IMR-90 (cell line): ENCODE measurements around the gene ADPGK.

ENCODE experiments used
- BHLHE40 ChIP-seq: fragments of 150-350 bp; IDR thresholded peaks from 2 replicates; pipeline ENCODE4 v1.6.1; 2016; ENCODE audit warnings: mild to moderate bottlenecking, low read depth, low read length
- CEBPB ChIP-seq: IDR thresholded peaks from 2 replicates; pipeline ENCODE4 v1.6.1; 2012; ENCODE audit warnings: low read depth, low read length, improper control_type of control experiment
- MAFK ChIP-seq: IDR thresholded peaks from 2 replicates; pipeline ENCODE4 v1.6.1; 2012; ENCODE audit warnings: low read depth, low read length, improper control_type of control experiment
- MXI1 ChIP-seq: IDR thresholded peaks from 2 replicates; pipeline ENCODE4 v1.6.1; 2012; ENCODE audit warnings: low read depth, mild to moderate bottlenecking, low read length, moderate library complexity, borderline replicate concordance
- POLR2A ChIP-seq: IDR thresholded peaks from 2 replicates; pipeline ENCODE4 v1.6.1; 2012; ENCODE audit warnings: mild to moderate bottlenecking, low read depth, low read length
- RAD21 ChIP-seq: IDR thresholded peaks from 2 replicates; pipeline ENCODE4 v1.6.1; 2012; ENCODE audit warnings: low read length, improper control_type of control experiment
- RCOR1 ChIP-seq: IDR thresholded peaks from 2 replicates; pipeline ENCODE4 v1.6.1; 2012; ENCODE audit warnings: mild to moderate bottlenecking, low read length, improper control_type of control experiment; ENCODE audit not compliant: insufficient replicate concordance
- SMC3 ChIP-seq: fragments of 150-350 bp; IDR thresholded peaks from 2 replicates; pipeline ENCODE4 v1.6.1; 2016; ENCODE audit warnings: low read depth, mild to moderate bottlenecking, antibody characterized with exemption, low read length, moderate library complexity
- TF ChIP-seq, protein P1 (sequence below): conservative IDR thresholded peaks from 2 replicates; pipeline ENCODE4 v1.5.1; 2012; ENCODE audit warnings: mild to moderate bottlenecking, low read depth, low read length, improper control_type of control experiment

DNA sequence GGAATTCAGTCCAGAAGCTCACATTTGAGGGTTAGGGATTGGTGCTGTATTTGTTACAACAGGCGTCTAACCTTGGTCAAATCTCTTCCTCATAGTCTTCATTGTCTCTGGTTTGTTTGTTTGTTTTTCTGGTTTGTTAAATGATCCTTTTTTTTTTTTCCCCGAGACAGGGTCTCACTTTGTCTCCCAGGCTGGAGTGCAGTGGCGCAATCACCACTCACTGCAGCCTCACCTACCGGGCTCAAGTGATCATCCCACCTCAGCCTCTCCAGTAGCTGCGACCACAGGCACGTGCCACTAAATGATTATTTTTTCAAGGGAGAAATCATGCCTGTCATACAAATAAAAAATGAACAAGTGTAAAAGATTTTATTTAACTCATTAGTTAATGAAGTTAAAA is 14.3 kb upstream of the ADPGK start:
- TF ChIP-seq POLR2A (no peak), MXI1 (no peak), RAD21 (no peak), BHLHE40 (no peak), MAFK (no peak), RCOR1 (no peak), CEBPB (peak; percentile 36; the same call in 1 of the 2 replicates), SMC3 (no peak)
- TF ChIP-seq, protein P1, sequence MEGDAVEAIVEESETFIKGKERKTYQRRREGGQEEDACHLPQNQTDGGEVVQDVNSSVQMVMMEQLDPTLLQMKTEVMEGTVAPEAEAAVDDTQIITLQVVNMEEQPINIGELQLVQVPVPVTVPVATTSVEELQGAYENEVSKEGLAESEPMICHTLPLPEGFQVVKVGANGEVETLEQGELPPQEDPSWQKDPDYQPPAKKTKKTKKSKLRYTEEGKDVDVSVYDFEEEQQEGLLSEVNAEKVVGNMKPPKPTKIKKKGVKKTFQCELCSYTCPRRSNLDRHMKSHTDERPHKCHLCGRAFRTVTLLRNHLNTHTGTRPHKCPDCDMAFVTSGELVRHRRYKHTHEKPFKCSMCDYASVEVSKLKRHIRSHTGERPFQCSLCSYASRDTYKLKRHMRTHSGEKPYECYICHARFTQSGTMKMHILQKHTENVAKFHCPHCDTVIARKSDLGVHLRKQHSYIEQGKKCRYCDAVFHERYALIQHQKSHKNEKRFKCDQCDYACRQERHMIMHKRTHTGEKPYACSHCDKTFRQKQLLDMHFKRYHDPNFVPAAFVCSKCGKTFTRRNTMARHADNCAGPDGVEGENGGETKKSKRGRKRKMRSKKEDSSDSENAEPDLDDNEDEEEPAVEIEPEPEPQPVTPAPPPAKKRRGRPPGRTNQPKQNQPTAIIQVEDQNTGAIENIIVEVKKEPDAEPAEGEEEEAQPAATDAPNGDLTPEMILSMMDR = no peak
